GM21390 (cell line): Measurements from ENCODE around the gene CD2AP.
"Not testable (repeated sequence)": the region's sequence is repeated elsewhere in the genome, so short reads cannot be mapped to it uniquely, and the experiment has no call there.

Source experiments
- ATAC-seq: cut with Tn5 transposase; IDR thresholded peaks from one replicate; pipeline ENCODE4 v1.9.1; 2021; ENCODE audit not compliant: unreplicated experiment

CD2AP gene, protein sequence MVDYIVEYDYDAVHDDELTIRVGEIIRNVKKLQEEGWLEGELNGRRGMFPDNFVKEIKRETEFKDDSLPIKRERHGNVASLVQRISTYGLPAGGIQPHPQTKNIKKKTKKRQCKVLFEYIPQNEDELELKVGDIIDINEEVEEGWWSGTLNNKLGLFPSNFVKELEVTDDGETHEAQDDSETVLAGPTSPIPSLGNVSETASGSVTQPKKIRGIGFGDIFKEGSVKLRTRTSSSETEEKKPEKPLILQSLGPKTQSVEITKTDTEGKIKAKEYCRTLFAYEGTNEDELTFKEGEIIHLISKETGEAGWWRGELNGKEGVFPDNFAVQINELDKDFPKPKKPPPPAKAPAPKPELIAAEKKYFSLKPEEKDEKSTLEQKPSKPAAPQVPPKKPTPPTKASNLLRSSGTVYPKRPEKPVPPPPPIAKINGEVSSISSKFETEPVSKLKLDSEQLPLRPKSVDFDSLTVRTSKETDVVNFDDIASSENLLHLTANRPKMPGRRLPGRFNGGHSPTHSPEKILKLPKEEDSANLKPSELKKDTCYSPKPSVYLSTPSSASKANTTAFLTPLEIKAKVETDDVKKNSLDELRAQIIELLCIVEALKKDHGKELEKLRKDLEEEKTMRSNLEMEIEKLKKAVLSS

GRCh38 chr6:47477497-47478232 is at the start of gene CD2AP:
Gene CD2AP, plus strand, starts transcription at chr6:47477789. Its CDS starts 456 bp downstream, at chr6:47478245.
- peak; percentile 75 for ATAC-seq

DNA sequence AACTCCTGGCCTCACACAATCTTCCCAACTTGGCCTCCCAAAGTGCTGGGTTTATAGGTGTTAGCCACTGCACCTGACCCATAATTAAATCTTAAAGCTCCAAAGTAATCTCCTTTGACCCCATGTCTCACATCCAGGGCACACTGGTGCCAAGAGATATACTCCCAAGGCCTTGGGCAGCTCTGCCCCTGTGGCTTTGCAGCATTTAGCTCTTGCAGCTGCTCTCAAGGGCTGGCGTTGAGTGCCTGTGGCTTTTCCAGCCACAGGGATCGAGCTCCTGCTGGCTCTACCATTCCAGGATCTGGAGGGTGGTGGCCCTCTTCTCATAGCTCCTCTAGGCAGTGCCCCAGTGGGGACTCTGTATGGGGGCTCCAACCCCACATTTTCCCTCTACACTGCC is 49.3 kb upstream of the CD2AP start:
- no peak for ATAC-seq

GRCh38 chr6:47428746-47429664 is 48.6 kb upstream of the CD2AP start:
- ATAC-seq, result no peak

DNA sequence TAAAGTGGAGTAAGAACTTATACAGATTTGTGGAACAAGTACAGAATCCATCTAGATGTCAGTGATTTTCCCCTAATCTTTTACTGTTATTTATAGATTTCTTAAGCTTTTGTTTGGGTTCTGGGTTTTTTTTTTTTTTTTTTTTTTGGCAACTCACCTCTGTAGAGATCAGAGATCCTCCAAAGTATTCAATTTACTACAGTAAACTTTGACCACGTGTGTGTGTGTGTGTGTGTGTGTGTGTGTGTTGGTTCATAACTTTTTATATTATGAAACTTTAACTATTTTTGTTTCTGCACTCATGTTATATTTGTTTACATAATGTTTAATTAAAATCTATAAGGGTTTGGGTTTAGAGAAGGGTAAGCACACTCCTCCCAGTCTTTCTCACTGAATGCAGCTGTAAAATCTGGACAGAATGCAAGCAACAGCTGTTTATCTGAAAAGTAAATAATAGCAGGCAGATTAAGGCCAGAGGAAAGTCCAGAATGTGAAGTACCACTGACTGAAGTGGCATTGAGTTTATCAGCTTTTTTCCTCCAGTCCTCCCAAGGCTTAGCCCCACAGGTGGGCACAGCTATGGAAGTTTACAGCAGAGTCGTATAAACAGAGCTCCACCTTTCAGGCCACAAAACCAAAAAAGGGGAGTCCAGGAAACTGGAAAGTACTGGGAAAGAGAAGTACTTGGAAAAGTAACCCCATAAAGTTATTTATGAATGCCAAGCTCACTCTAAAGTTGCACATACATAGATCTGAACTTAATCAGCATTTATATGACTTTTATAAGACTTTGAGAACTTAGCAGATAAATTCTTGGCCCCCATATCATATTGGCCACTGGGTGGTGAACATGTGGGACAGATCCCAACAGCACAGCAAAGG is 43.0 kb upstream of the CD2AP start:
- no peak for ATAC-seq

DNA sequence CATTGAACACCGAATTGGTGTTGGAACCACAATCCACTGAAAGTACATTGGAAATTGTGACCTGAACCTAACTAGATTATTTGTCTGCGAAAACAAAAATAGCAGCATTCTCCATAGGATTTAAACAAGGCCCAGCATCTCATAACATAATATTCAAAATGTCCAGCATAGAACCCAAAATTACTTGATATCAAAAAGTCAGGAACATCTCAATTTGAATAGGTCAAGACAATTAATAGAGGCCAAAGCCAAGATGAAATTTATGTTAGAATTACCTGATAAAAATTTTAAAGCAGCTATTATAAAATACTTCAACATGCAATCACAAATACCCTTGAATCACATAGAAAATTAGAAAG is 42.4 kb upstream of the CD2AP start:
- no peak for ATAC-seq

DNA sequence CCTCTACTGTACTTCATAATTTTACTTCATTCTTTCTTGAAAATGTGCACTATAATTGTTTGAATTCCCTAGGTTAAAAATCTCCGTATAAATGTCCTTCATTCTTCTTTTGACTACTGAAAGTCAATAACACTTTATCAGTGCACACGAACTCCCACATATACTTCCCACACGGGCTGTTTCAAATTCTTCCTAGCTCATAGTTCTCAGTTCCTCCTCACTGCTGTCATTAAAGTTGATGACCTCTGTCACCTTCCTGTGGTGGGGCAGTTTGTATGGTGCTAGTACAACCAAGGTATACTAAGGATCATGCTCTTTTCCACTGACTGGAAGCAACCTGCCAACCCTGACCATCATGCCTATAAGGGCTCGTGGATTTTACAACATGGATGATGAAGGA is 40.0 kb upstream of the CD2AP start:
- ATAC-seq, result peak; percentile 65

DNA sequence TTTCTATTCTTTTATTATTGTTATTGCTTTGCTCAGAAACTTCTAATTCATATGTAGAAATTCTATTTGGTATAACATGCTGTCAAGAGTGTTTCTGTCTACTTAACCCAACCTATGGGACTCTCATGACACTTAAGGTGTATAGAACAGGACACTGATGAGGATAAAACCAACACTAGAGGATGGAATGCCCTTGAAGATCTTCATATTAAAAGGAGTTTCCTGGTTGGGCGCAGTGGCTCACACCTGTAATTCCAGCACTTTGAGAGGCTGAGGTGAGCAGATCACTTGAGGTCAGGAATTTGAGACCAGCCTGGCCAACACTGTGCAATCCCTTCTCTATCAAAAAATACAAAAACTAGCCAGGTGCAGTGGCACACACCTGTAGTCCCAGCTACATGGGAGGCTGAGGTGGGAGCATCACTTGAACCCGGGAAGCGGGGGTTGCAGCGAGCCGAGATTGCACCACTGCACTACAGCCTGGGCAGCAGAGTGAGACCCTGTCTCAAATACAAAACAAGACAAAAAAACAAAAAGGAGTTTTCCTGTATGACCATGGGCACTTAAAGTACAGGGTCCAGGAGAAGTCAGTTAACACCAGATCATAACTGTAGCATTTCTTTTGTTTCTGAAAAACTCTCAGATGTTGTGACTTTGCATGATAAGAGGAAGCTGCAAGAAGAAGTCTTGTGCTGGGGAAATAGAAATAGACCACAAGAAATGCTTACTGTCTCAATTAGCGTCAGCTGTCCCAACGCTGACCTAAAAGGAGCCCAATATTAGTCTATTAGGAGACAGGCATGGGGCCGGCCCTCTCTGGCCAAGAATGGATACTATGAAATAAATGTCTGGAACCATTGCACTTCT is 38.9 kb upstream of the CD2AP start:
- ATAC-seq, result peak; percentile 71

DNA sequence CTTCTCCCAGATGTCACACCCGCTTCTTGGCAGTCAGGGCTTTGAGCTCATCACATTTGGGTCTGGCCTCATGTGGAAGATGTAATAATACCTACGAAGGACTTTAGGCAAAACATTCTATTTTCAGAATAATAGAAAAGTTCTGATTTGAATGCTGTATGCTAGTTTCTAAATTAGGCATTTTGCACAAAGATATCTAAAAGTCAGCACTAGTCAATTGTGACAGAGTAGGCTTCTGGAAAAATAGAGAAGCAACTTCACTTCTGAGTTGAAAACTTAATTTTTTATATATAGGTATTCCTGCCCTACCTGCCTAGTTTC is 38.3 kb upstream of the CD2AP start:
- peak; percentile 31 for ATAC-seq

GRCh38 chr6:47440719-47441118 is 36.9 kb upstream of the CD2AP start:
- ATAC-seq, result peak; percentile 57

- ATAC-seq, result not testable (repeated sequence)
Observed at GRCh38 chr6:47444964-47445363, 32.6 kb upstream of the CD2AP start.

DNA sequence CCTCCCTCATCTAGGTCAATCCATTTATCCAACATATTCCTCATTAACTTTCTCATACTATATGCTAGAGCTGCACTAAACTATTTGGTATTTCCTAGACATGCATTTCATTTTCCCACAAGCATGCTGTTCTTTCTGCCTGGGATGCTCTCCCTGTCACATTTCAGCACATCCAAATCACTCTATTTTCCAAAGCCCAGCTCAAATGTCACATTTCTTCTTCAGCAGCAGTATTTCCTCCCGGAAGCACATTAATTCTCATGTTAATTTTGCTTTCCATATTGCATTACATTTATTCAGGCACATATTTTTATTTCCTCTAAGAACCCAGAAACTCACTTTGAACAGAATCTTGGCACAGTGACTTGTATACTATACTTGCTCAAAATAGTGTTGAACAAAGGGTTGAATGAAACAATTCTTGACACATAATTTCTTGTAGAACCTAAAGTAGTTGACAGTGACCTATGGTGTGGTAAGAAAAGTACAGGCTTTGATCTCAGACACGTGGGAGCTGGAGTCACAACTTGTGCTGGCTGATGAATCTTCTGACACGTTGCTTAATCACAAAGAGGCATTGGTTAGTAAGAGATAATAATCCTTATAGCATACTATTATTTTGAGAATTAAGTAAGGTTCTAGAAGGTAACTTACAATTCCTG is 30.8 kb upstream of the CD2AP start:
- no peak for ATAC-seq

DNA sequence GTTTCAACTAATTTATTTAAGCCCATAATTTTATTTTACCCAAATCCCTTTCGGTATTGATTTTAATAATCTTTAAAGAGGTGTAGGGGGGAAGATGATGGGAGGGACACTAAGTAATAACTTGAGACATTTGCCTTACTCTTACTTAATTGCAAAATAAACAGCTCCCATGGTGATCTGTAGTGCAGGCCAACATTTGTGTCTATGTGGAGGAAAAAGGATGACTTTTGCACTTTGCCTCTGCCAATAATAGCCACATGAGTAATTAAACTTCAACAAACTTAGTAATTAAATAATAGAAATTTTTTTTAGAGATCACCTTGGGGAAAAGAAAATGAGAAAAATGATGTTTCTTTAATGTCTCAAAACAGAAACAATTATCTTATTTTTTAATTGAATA is 29.9 kb upstream of the CD2AP start:
- ATAC-seq, result no peak

- ATAC-seq, result no peak
Observed at GRCh38 chr6:47451162-47451561, 26.4 kb upstream of the CD2AP start.

- no peak for ATAC-seq
Observed at GRCh38 chr6:47452899-47453298, 24.7 kb upstream of the CD2AP start.

DNA sequence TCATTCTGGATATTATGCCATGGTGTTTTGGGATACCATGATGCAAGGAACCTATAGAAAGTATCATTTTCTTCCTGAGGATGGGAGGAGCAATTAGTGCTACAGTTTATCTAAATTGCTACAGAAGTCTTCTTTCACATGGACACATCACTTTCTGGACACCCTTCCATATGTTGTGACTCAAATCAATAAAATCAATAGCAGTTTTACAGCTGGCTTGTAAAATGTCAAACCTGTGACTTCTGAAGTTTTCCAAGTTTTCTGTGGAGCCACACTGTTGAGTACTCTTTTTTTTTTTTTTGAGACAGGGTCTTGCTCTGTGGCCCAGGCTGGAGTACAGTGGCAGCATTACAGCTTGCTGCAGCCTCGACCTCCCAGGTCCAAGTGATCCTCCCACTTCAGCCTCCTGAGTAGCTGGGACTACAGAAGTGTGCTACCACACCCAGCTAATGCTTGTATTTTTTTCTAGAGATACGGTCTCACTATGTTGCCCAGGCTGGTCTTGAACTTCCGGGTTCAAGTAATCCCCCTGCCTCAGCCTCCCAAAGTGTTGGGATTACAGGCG is 24.1 kb upstream of the CD2AP start:
- no peak for ATAC-seq

DNA sequence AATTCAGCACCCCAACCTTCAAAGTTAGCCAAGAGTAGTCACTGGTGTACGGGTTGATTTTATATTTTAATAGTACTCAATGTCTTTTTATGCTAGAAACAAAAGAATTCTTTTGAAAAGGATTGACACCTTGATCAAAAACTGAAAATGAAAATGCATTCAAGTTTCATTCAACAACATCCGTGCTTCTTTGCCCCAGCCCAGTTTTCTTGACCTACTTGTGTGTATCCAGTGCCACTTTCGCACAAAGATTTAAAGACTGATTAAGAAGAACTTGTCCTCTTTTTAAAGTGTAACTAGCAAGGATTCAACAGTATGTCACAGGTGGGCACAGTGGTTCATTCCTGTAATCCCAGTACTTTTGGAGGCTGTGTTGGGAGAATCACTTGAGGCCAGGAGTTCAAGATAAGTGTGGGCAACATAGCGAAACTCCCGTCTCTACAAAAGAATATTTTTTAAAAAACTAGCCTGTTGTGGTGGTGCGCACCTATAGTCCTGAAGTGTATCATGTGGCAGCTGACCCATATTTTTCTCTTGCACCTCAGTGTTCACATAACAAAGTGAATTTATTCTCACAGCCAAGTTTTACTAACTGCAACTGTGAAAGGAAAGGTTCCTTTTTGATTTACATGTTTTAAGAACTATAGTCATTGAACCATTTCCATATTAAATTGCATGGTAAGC is 22.7 kb upstream of the CD2AP start:
- ATAC-seq, result no peak

- ATAC-seq, result peak; percentile 82
Observed at GRCh38 chr6:47455533-47456209, 21.9 kb upstream of the CD2AP start.
